ENCODE measurements around the gene MCM10. TPM values are rescaled to one million over a fixed set of nuclear protein-coding genes. Genes with fewer than 3 reads are reported as not detected.

MCM10 gene
- total and polyA plus RNA-seq, 2 experiments from 2014 or later, result 38.2 to 43.0 TPM

DNA sequence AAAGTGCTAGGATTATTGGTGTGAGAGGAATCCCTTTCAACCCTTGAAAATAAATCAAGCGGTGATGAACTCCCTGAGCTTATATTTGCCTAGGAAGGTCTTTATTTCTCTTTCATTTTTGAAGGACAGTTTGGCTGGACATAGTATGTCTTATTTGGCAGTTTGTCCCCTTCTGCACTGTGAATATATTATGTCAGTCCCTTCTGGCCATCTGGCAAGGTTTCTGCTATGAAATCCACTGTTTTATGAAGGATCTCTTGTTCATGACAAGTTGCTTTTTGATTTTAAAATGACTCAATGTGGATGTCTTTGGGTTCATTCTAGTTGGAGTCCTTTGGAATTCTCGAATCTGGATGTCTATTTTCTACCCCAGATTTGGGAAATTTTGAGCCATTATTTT lies 21.7 kb upstream of the MCM10 start:
- Histone ChIP-seq H3K27ac (ENCODE audit: low read depth) (no peak overlapping the region), H3K36me3 (ENCODE audit: insufficient read depth) (no peaks in the 10 kb centered on the region), H3F3A (replicated peaks; ENCODE audit: low read depth) (no peaks in the 10 kb centered on the region), H3K4me1 (ENCODE audit: insufficient read depth) (peaks cover 13% of the 10 kb centered on the region), H3K4me2 (no peak overlapping the region), H3K4me3 (no peak overlapping the region), H4K20me1 (replicated peaks; ENCODE audit: insufficient read depth) (no peaks in the 10 kb centered on the region), H3K79me2 (replicated peaks; ENCODE audit: insufficient read depth) (no peaks in the 10 kb centered on the region), H2AFZ (no peak overlapping the region), H3K9me2 (ENCODE audit: insufficient read depth) (no peaks in the 10 kb centered on the region), H3K27me3 (ENCODE audit: insufficient read depth) (no peaks in the 10 kb centered on the region)
- Mint-ChIP-seq H3K4me3 (no peak overlapping the region; the same call in 2 of the 3 replicates), H3K4me1 (peaks cover 23% of the 10 kb centered on the region), H3K27me3 (ENCODE audit: insufficient read depth, low read depth, poor library complexity) (peaks cover 4% of the 10 kb centered on the region), H3K9me3 (no peaks in the 10 kb centered on the region), H3K36me3 (ENCODE audit: low read depth) (0 out of 3 replicates have a peak, but pooled peaks cover 2% of the 10 kb centered on the region), H3K27ac (no peak overlapping the region)
- DNase-seq (ENCODE audit: low spot score) (no peak), ATAC-seq (no peak)
- TF ChIP-seq EZH2phosphoT487 (IDR thresholded peaks at IDR 0.05; ENCODE audit: unreplicated experiment), result no peak
- no peak for TF ChIP-seq CREB1 (CRISPR knock-in tag; IDR thresholded peaks at IDR 0.05; ENCODE audit: low read depth)
- no peak for TF ChIP-seq ZNF331 (CRISPR knock-in tag; IDR thresholded peaks at IDR 0.05; ENCODE audit: low read depth)
- TF ChIP-seq POLR2AphosphoS5 (IDR thresholded peaks at IDR 0.05; ENCODE audit: low read depth), result no peak
- no peak for TF ChIP-seq CTCF (conservative IDR thresholded peaks at IDR 0.05; ENCODE audit: low read depth in 2 of 2)
- no peak for TF ChIP-seq EZH2 (IDR thresholded peaks at IDR 0.05; ENCODE audit: low read depth, unreplicated experiment)
- TF ChIP-seq STAT1 (IDR thresholded peaks at IDR 0.05; ENCODE audit: unreplicated experiment), result no peak
- no peak for TF ChIP-seq REST (IDR thresholded peaks at IDR 0.05; ENCODE audit: unreplicated experiment)
- no peak for TF ChIP-seq NANOG (IDR thresholded peaks at IDR 0.05; ENCODE audit: borderline replicate concordance)
- TF ChIP-seq, protein P1, sequence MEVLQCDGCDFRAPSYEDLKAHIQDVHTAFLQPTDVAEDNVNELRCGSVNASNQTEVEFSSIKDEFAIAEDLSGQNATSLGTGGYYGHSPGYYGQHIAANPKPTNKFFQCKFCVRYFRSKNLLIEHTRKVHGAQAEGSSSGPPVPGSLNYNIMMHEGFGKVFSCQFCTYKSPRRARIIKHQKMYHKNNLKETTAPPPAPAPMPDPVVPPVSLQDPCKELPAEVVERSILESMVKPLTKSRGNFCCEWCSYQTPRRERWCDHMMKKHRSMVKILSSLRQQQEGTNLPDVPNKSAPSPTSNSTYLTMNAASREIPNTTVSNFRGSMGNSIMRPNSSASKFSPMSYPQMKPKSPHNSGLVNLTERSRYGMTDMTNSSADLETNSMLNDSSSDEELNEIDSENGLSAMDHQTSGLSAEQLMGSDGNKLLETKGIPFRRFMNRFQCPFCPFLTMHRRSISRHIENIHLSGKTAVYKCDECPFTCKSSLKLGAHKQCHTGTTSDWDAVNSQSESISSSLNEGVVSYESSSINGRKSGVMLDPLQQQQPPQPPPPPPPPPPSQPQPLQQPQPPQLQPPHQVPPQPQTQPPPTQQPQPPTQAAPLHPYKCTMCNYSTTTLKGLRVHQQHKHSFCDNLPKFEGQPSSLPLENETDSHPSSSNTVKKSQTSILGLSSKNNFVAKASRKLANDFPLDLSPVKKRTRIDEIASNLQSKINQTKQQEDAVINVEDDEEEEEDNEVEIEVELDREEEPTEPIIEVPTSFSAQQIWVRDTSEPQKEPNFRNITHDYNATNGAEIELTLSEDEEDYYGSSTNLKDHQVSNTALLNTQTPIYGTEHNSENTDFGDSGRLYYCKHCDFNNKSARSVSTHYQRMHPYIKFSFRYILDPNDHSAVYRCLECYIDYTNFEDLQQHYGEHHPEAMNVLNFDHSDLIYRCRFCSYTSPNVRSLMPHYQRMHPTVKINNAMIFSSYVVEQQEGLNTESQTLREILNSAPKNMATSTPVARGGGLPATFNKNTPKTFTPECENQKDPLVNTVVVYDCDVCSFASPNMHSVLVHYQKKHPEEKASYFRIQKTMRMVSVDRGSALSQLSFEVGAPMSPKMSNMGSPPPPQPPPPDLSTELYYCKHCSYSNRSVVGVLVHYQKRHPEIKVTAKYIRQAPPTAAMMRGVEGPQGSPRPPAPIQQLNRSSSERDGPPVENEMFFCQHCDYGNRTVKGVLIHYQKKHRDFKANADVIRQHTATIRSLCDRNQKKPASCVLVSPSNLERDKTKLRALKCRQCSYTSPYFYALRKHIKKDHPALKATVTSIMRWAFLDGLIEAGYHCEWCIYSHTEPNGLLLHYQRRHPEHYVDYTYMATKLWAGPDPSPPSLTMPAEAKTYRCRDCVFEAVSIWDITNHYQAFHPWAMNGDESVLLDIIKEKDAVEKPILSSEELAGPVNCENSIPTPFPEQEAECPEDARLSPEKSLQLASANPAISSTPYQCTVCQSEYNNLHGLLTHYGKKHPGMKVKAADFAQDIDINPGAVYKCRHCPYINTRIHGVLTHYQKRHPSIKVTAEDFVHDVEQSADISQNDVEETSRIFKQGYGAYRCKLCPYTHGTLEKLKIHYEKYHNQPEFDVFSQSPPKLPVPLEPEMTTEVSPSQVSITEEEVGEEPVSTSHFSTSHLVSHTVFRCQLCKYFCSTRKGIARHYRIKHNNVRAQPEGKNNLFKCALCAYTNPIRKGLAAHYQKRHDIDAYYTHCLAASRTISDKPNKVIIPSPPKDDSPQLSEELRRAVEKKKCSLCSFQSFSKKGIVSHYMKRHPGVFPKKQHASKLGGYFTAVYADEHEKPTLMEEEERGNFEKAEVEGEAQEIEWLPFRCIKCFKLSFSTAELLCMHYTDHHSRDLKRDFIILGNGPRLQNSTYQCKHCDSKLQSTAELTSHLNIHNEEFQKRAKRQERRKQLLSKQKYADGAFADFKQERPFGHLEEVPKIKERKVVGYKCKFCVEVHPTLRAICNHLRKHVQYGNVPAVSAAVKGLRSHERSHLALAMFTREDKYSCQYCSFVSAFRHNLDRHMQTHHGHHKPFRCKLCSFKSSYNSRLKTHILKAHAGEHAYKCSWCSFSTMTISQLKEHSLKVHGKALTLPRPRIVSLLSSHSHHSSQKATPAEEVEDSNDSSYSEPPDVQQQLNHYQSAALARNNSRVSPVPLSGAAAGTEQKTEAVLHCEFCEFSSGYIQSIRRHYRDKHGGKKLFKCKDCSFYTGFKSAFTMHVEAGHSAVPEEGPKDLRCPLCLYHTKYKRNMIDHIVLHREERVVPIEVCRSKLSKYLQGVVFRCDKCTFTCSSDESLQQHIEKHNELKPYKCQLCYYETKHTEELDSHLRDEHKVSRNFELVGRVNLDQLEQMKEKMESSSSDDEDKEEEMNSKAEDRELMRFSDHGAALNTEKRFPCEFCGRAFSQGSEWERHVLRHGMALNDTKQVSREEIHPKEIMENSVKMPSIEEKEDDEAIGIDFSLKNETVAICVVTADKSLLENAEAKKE (CRISPR knock-in tag; IDR thresholded peaks at IDR 0.05), result no peak
- TF ChIP-seq, protein P2, sequence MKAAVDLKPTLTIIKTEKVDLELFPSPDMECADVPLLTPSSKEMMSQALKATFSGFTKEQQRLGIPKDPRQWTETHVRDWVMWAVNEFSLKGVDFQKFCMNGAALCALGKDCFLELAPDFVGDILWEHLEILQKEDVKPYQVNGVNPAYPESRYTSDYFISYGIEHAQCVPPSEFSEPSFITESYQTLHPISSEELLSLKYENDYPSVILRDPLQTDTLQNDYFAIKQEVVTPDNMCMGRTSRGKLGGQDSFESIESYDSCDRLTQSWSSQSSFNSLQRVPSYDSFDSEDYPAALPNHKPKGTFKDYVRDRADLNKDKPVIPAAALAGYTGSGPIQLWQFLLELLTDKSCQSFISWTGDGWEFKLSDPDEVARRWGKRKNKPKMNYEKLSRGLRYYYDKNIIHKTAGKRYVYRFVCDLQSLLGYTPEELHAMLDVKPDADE (IDR thresholded peaks at IDR 0.05), result no peak
- no peak for TF ChIP-seq ZNF114 (CRISPR knock-in tag; IDR thresholded peaks at IDR 0.05)
- no peak for TF ChIP-seq JUNB (IDR thresholded peaks at IDR 0.05; ENCODE audit: unreplicated experiment)

All from GM23338 (cell line).